Measurements from ENCODE around the gene MYH11.

MYH11 gene

GRCh38 chr16:15751940-15752339 is 104.9 kb downstream of the MYH11 start:
- no peaks in the 10 kb centered on the region for H3K36me3 ChIP-seq (ENCODE audit: low read depth)
- TF ChIP-seq CTCF (IDR thresholded peaks at IDR 0.05; ENCODE audit: poor library complexity, severe bottlenecking), result no peak

DNA sequence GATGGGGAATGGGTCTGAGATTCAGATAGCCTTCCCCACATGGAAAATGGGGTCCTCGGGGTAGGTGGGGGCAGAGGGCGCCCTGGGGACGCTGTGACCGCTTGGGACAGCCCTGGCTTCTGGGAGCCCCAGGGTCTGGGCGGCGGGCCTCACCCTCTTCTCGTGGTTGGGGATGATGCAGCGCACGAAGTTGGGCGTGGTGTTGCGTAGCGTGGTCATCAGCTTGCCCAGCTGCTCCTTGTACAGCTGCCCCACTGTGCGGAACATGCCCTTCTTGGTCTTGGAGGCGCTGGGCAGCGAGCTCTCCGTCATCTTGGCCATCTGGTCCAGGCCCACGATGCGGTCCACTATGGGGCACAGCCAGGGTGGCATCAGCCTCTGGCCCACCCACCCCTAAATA is 106.8 kb downstream of the MYH11 start:
- no peak for ATAC-seq (ENCODE audit: low read depth)
- no peak for TF ChIP-seq CTCF (IDR thresholded peaks at IDR 0.05; ENCODE audit: poor library complexity, severe bottlenecking)
- no peaks in the 10 kb centered on the region for H3K9me3 ChIP-seq (ENCODE audit: severe bottlenecking)
- no peaks in the 10 kb centered on the region for H3K4me1 ChIP-seq (ENCODE audit: insufficient read depth, poor library complexity, severe bottlenecking)
- H3K27ac ChIP-seq (ENCODE audit: poor library complexity, severe bottlenecking), result no peak overlapping the region
- no peaks in the 10 kb centered on the region for H3K36me3 ChIP-seq (ENCODE audit: low read depth)
- no peak for DNase-seq (ENCODE audit: low spot score)
- no peaks in the 10 kb centered on the region for H3K27me3 ChIP-seq (ENCODE audit: insufficient read depth, poor library complexity, severe bottlenecking)
- no peak overlapping the region for H3K4me3 ChIP-seq (ENCODE audit: severe bottlenecking)

More at GRCh38 chr16:15751940-15752339, 104.9 kb downstream of the MYH11 start:
- Histone ChIP-seq H3K9me3 (ENCODE audit: severe bottlenecking) (no peaks in the 10 kb centered on the region), H3K4me1 (ENCODE audit: insufficient read depth, poor library complexity, severe bottlenecking) (no peaks in the 10 kb centered on the region), H3K27ac (ENCODE audit: poor library complexity, severe bottlenecking) (no peak overlapping the region), H3K4me3 (ENCODE audit: severe bottlenecking) (no peak overlapping the region), H3K27me3 (ENCODE audit: insufficient read depth, poor library complexity, severe bottlenecking) (no peaks in the 10 kb centered on the region)
- DNase-seq (ENCODE audit: low spot score) (no peak), ATAC-seq (ENCODE audit: low read depth) (no peak)

GRCh38 chr16:15749371-15749770 is 107.5 kb downstream of the MYH11 start:
- ATAC-seq (ENCODE audit: low read depth) (no peak), DNase-seq (ENCODE audit: low spot score) (no peak)
- Histone ChIP-seq H3K4me1 (ENCODE audit: insufficient read depth, poor library complexity, severe bottlenecking) (no peaks in the 10 kb centered on the region), H3K27me3 (ENCODE audit: insufficient read depth, poor library complexity, severe bottlenecking) (no peaks in the 10 kb centered on the region), H3K36me3 (ENCODE audit: low read depth) (no peaks in the 10 kb centered on the region), H3K9me3 (ENCODE audit: severe bottlenecking) (no peaks in the 10 kb centered on the region), H3K27ac (ENCODE audit: poor library complexity, severe bottlenecking) (no peak overlapping the region), H3K4me3 (ENCODE audit: severe bottlenecking) (no peak overlapping the region)
- TF ChIP-seq CTCF (IDR thresholded peaks at IDR 0.05; ENCODE audit: poor library complexity, severe bottlenecking), result no peak

DNA sequence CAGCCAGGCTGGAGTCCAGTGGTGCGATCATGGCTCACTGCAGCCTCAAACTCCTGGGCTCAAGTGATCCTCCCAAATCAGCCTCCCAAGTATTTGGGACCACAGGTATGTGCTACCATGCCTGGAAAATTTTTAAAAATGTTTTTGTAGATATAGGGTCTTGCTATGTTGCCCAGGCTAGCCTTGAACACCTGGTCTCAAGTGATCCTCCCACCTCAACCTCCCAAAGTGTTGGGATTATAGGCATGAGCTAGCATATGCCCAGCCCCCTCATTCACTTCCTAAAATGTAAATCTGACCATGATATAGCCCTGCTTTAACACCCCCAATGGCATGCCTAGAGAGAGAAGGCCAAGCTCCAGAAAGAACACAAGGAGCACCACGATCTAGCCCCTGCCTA is 108.2 kb downstream of the MYH11 start:
- ATAC-seq (ENCODE audit: low read depth), result no peak
- no peak for TF ChIP-seq CTCF (IDR thresholded peaks at IDR 0.05; ENCODE audit: poor library complexity, severe bottlenecking)
- no peak for DNase-seq (ENCODE audit: low spot score)
- Histone ChIP-seq H3K27me3 (ENCODE audit: insufficient read depth, poor library complexity, severe bottlenecking) (no peaks in the 10 kb centered on the region), H3K36me3 (ENCODE audit: low read depth) (no peaks in the 10 kb centered on the region), H3K4me1 (ENCODE audit: insufficient read depth, poor library complexity, severe bottlenecking) (no peaks in the 10 kb centered on the region), H3K9me3 (ENCODE audit: severe bottlenecking) (no peaks in the 10 kb centered on the region), H3K4me3 (ENCODE audit: severe bottlenecking) (no peak overlapping the region), H3K27ac (ENCODE audit: poor library complexity, severe bottlenecking) (no peak overlapping the region)

- TF ChIP-seq CTCF (IDR thresholded peaks at IDR 0.05; ENCODE audit: poor library complexity, severe bottlenecking), result no peak
- DNase-seq (ENCODE audit: low spot score), result no peak
- Histone ChIP-seq H3K4me1 (ENCODE audit: insufficient read depth, poor library complexity, severe bottlenecking) (no peaks in the 10 kb centered on the region), H3K9me3 (ENCODE audit: severe bottlenecking) (no peaks in the 10 kb centered on the region), H3K4me3 (ENCODE audit: severe bottlenecking) (no peak overlapping the region), H3K36me3 (ENCODE audit: low read depth) (no peaks in the 10 kb centered on the region), H3K27ac (ENCODE audit: poor library complexity, severe bottlenecking) (no peak overlapping the region), H3K27me3 (ENCODE audit: insufficient read depth, poor library complexity, severe bottlenecking) (no peaks in the 10 kb centered on the region)
- no peak for ATAC-seq (ENCODE audit: low read depth)
These were observed 108.9 kb downstream of the MYH11 start for GRCh38 chr16:15747937-15748336.

All from RWPE2 (cell line).